HPDE6-E6E7 (cell line): ENCODE measurements around the gene TEX2.

Experiments
- DNase-seq: peaks from one replicate; pipeline ENCODE4 v3.0.0; 2011; ENCODE audit warnings: missing footprints; ENCODE audit errors: extremely low spot score

The TEX2 gene

DNA sequence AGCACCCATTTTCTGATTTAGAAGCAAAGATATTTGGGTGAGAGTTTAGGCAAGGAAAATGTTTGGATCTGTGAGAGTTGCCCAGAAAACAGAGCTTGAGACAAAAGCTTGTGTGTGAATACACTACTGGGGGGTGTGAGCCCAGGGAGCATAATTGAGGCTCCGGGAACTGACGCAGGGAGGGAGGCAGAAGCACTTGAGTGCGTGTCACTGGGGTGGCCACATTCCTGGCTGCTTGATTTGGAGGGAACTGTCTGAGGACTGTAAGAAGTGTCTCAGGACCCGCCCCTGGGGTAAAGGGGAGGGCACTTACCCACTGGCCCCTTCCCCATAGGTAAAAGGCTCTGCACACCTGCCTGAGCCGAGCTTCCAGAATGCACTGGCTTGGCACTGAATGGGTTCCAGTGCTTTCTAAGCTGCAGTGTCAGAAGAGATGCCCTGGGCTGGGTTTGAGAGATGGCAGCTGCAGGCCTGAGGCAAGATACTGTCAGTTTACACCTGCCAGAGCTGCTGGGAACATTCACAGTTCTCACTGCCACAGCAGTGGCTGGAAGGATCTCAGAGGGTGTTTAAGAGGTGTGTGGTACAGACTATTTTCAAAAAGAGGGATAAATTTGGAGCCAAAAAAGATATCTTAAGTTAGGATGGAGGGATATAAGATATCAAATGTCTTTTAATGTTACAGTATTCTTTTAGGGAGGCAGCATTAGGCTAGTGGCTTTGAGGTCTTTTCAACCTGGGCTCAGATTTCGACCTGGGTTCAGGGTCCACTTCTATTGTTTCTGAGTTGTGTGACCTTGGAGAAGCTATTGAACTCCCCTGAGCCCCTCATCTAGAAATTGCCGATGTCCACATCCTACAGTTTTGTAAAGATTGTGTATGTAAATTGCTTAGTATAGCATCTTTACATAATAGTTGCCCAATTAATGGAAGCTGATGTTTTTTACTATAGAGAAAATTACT is 6.9 kb upstream of the TEX2 start:
- no peak for DNase-seq

DNA sequence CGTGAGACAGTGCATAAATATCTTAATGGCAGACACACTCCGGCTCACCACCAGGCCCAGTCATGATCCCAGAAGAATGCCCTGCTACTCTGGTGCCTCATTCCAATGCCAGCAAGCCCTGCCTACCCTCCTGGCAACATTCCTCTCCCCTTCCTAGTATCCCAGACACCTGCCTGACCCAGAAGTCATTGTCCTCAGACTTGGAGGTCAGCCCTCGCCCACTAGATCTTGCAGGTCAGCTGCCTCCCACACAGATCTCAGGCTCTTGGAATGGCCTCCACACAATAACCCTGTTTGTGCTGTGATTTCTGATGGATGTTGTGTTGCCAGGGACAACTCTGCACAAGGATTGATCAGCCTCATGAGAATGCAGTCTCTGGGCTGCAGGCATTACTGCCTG is 1.8 kb upstream of the TEX2 start:
- DNase-seq: no peak

DNA sequence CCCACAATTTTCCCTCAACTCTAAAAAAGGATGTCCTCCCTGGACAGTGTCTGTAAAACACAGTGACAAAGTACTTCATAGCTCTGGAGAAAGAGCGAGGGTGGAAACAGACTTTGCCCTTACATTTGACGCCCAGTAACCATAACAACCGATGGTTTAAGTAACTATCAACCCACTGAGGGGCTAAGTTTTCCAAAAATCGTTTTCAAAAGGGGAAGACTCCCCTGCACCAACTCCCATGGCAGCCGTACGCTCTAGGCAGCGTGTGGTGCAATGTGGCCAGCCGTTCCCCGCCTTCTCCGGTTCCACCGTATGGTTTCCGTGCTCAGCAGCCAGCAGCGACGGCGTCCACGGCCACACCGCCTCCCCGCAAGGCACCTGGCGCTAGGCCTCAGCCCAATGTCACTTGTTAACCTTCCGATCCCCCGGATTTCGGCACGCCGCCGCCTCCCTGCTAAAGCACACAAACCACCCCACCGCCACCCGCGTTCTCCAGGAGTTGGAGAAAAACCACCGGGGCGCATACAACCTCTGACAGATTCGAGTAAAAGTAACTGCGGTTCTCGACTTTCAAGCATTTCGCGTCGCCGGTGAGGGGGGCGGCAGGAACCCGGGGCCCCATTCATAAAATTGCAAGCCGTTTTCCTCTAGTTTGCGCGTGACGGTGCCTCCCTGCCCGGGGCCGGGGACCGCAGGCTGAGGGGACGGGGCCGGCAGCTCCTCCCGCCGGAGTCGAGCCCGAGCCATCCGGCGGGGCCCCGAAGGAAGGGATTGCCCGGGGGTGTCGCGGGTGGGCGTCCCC is 661 bp downstream of the TEX2 start:
- DNase-seq: peak; percentile 32

DNA sequence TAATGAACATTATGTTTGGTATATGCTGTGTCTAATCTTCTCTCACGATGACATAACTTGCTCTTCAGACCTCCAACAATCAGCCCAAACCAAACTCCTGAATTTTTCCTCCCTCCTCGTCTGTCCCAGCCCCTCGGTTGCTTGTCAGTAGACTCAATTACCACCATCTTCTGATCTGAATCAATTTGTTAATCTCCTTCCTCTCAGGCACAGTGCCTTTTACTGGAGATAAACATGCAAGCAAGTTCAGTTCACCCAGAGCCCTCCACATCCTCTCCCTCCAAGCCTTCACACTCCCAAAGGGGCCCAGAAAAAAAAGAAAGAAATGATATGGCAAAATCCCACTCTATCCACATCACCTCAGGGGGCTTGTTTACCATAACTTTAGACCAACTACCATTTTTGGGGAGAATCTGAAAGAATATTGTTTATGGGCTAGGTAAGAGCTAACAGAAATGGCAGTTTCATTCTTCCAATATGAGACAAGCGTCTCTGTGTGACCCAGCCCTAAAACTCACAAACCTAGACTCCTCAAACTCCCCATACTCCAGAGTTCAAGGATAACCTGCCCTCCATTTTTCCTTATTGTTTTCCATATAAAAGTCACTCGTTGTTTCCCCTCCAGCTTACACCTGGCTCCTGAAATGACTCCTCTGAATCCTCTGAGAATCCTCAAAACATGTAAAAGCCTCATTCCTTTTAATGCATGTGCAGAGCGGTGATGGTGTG is 1.5 kb downstream of the TEX2 start:
- DNase-seq: no peak

DNA sequence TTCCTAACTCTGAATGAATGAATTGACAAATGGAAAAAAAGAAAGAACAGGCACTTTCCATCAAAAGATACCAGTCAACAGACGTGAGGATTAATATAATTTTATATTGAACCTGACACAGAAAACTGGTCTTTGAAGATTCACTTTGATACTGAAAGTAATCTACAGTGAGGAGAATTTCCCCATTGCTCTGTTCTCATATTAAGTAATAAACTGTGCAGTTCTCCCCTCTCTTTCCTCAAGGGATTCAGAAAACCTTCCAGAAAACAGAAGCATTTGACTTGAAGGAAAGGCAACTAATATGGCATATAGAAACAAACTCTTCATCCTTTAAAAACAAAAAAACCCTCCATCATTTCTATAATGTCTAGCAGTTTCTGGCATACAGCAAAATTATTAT is 2.2 kb downstream of the TEX2 start:
- no peak for DNase-seq

DNA sequence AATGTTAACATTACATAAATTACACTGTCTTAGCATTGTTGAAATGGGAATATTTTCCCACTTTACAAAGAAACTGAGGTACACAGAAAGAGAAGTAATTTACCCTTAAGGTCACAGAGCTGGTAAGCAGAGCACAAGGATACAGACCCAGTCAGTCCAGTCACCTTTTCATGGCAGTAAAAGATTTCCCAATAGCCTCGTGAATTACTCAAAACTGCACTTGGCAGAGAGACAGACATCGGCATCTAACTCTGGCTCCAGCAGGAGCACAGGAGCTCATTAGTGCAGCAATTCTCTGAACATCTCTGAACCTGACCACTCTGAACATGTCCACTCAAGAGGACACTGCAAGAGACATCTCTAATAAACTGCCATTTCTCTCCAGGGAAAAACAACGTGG is 3.1 kb downstream of the TEX2 start:
- peak; percentile 40 for DNase-seq

DNA sequence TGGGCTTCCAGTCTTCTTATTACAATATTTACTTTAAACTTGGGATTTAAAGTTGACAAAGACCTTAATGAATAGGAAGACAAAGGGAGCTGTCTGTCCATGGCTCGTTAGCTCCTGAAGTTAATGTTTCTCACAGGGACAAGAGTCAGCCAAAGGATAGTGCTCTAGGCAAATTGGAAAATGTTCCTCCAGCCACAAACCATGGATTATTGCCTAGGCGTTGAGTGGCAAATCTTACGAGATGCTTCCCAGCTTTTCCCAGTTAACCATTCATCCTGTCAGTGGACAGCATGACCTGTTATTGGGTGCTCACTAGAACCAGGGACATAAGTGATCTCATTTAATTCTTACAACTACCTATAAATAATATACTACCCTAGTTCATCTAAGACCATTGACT is 3.6 kb downstream of the TEX2 start:
- DNase-seq: no peak

DNA sequence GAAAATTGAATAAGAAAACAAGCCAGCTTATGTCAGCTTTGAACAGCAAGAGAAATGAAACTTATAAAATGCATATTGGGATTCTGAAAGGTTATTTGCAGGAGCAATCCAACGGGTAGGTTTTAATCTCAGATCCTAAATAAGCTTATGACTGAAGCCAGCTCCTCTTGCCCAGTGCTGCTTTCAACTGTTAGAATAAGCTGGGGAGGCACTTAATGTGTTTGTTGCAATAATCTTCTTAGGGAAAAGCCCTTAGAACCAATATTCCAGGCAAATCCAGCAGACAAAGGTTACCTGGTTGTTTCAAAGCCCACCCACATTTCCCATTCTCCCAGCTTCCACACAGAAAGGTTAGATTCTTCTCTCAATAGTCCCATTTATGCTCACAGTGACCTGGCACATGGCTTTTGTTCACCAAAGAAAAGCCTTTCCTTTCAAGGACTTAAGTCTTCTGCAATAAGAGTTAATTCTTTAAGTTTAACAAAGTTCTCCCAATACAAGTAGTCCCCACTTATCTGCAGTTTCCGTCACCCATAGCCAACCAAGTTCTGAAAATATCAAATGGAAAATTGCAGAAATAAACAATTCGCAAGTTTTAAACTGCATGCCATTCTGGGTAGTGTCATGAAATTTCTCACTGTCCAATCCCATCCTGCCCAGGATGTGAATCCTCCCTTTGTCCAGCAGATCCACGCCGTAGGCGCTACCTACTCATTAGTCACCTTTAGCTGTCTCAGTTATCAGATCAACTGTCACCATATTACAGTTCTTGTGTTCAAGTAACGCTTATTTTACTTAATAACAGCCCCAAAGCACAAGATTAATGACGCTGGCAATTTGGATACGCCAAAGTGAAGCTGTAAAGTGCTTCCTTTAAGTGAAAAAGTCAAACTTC is 5.9 kb downstream of the TEX2 start:
- DNase-seq: peak; percentile 44

DNA sequence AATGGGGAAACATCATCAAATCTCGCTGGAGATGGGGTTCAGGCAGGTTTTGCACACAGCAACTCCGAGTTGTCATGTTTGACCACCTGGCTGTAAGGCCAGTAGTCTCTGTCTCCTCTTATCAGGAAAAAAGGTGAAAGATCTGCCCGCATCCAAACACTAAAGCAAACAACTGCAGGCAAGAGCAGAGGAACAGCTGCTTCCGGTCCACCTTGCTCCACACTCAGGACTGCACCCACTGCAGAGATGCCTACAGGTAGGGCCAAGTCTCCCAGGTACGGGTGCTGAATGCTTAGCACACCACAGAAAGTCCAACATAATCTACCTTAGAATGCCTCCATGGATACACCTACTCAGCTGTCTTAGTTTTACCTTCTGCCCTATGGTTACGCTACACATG is 7.3 kb downstream of the TEX2 start:
- DNase-seq: no peak

DNA sequence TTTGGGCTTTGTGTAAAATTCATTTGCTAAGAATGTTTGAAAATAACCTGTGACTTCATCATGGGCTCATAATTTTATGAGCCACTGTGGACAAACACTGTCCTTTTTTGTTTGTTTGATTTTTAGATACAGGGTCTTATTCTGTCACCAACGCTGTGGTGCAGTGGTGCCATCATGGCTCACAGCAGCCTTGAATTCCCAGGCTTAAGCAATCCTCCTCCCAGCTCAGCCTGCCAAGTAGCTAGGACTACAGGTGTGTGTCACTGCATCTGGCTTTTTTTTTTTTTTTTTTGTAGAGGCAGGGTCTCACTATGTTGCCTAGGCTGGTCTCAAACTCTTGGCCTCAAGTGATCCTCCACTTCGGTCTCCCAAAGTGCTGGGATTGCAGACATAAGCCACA is 8.3 kb downstream of the TEX2 start:
- DNase-seq: no peak

DNA sequence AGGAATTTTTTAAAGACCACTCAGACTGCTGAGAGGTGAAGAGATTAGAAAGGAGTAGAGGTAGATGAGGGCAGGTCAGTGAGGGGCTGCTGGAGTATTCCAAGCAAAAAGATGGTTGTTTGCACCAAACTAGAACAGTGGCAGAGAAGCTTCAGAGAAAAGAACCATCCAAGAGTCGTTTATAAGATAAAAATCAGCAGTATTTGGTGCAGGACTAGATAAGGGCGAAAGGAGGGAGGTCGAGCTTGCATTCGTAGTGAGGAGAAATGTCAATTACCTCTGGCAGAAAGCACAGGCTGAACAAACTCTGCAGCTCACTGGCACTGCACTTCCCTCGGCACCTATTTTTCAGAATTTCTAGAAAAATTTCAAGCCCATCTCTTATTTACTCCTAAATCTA is 9.6 kb downstream of the TEX2 start:
- no peak for DNase-seq

DNA sequence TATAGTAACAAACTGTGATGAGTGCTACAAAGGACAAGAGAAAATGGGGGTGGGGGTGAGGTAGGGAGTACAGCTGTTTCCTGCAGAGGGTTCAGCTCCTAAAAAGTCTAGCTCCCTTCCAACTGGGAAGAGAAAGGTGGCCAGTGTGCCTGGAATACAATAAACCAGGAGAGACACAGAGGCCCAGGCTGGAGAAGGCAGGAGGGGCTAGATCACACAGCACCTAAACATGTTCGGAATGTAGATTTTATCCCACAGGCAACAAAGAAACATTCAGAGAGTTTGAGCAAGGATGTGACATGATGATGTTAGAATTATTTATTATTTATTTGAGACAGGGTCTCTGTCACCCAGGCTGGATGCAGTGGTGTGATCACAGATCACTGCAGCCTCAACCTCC is 10.2 kb downstream of the TEX2 start:
- DNase-seq: no peak

DNA sequence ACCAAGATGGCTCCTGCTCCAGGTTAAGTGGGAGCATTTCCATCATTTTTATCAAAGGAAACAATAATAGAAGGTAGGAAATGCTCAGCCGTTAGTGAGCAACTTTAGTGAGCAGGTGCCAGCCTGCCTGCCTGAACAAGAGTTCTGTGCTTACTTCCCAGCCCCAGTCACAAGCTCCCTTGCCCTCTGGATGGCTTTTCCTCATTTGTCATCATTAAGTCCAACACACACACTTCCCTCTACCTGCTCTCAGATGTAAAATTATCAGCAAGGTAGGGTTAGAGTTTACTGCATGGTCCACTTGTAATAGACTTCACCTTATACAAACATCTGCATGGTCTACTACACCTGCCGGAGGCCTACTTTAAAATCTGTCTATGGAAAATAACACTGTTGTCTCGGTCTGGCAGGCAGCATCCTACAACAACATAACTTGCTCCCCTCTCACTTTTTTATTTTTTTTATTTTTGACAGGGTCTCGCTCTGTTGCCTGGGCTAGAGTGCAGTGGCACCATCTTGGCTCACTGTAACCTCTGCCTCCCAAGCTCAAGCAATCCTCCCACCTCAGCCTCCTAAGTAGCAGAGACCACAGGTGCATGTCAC is 12.7 kb downstream of the TEX2 start:
- no peak for DNase-seq

DNA sequence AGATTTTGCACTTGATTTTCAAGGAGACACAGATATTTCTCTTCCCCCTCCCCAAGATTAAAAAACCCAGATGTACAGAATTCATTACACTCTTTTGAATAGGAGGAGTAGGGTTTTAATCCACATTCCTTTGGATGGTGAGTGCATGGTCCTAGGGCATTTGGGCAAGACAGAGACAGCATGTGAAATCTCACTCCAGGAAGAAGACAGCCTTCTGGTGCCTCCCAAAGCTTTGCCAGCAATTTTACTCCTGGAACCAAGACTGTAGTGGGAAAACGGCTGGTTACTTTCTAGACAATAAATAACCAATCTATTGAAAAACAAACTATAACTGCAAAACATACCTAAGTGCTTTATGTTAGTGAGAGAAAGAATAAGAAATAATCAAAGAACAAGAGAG is 15.2 kb downstream of the TEX2 start:
- no peak for DNase-seq

DNA sequence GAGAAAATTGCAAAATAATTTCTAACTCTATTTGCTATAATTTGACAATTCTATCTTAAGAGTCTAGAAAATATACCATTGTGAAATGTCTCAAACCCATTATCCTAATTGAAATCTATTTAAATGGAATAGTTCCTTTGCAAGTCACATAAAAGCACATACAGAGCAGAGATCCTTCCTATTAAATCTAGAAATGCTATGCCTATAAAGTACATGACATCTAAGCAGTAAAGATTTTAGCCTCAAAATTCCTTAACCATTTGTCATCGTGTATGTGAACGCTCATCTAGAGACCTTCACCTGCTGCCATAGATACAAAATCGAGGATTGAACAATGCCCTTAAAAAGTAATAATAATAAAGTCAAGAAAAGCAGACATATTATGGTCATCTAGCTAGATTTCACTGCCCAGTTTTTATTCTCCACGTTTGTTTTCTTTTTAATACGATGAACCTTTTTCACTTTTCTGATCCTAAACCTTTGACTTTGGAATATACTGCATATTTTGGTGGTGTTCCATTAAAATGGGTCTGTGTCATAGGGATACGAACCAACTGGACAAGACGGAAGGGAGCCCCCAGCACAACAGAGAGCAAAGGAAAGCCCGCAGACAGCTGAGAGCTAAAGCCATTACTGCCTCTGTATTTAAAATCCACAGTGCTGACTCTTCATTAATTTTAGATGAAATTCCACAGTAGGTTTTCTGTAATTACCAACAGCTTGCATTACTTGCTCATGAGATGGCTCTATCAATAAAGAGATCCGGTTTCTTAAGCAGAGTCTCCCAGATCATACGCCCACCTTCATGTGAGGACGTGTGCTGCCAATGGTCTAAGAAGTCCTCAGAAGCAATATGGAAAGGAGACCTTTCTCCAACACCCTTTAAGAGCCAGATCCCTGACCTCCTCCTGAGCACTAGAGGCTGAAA is 17.6 kb downstream of the TEX2 start:
- no peak for DNase-seq

DNA sequence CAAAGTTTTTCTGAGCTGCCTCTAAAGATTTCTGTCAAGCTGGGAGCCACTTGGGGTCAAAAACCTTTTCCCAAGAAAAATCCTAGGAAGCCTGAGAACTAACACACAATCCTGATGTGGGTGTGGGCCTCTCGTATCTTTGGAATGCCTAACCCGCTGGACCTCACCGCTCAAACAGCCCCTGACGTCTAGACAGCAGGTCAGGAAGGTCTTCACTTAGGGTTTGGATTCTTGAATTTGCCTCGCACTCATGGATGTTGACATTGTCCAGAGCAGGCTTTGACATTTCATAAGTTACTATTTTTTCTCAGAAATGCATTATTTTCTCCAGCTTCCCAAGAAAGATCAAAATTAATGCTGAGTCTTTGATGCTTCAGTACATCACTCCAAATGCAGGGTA is 18.9 kb downstream of the TEX2 start:
- DNase-seq: no peak

DNA sequence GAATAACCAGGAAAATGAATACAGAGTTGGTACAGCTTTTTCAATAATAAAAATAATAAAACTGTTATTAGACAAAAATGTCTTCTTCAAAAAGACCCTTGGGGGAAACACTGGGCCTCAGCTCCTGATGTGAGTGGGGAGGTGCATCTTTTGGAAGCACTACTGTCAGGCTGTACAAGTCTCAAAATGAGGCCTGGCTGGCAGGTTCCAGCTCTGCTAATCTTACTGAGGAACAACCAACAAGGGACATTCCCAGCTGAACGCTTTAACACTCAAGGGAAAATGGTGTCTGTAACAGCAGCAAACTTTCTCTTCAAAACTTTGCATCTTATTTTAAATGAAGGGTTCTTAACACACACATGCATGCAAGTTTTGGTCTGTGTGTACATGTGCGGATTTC is 19.7 kb downstream of the TEX2 start:
- no peak for DNase-seq

DNA sequence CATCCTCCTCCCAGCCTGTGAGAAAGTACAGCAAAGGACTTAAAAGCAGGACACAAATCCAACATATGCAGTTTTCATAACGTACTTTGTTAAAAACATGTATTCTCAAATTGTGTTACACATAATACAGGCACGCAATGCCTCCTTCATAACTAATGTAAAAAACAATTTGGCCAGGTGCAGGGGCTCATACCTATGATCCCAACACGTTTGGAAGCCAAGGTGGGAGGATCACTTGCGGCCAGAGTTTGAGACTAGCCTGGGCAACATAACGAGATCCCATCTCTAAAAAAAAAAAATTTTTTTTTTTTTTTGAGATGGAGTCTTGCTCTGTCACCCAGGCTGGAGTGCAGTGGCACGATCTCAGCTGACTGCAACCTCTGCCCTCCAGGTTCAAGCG is 20.4 kb downstream of the TEX2 start:
- no peak for DNase-seq

DNA sequence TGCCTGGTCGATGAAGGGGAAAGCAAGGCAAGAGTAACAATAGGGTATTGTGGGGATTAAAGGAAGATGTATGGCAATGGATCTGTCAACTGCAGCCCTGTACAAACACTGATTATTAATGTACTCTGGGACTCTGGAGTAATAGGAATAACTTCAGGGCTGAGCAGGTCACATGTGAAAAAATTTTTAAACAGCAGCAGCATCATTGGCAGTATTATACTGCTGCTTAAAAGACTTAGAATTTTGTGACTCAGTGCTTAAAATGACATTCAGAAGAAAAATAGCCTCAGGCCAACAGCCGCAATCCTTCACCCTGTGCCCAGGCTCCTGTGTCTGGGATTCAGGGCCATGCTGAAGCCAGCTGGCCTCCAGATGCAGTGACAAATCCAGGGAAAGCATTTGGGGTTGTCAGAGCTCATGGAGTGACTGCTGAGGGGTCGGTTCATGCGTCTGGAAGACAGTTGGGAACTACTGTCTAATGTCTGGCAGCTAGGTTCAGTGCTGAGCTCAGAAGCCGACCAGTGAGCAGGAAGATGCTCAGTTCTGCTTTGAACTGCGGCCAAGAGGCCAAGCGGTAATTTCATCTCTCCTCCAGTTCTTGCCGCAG is 22.2 kb downstream of the TEX2 start:
- no peak for DNase-seq
